Measurements from ENCODE around the gene REX1BD. TPM values are rescaled to one million over a fixed set of nuclear protein-coding genes. Genes with fewer than 3 reads are reported as not detected.
A peak's percentile ranks its signal among the peaks of the same experiment; 100 is the strongest.

REX1BD gene
- total RNA-seq, 1 experiment from 2014 or later: 97.1 TPM

DNA sequence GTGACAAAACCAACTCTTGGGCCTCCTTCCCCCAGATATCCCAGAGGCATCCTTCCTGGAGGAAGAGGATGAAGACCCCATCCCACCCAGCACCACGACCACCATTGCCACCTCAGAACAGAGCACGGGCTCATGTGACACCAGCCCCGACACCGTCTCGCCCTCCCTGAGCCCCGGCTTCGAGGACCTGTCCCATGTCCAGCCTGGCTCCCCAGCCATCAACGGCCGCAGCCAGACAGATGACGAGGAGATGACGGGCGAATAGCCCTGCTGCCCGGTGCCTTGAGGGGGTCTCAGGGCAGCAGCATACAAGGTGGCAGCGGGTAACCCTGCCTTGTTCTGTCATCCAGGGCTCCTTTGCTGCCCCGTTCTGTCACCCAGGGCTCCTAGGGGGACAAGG, 20.2 kb upstream of the REX1BD start (continued):
- no peak for TF ChIP-seq SRF (IDR thresholded peaks at IDR 0.05; ENCODE audit: low read depth)
- TF ChIP-seq CBX3 (IDR thresholded peaks at IDR 0.05; ENCODE audit: low read depth): no peak
- TF ChIP-seq POLR2A (IDR thresholded peaks at IDR 0.05; ENCODE audit: borderline replicate concordance, extremely low read depth, insufficient read depth, insufficient read length): no peak
- no peak for TF ChIP-seq ZFX (IDR thresholded peaks at IDR 0.05)

DNA sequence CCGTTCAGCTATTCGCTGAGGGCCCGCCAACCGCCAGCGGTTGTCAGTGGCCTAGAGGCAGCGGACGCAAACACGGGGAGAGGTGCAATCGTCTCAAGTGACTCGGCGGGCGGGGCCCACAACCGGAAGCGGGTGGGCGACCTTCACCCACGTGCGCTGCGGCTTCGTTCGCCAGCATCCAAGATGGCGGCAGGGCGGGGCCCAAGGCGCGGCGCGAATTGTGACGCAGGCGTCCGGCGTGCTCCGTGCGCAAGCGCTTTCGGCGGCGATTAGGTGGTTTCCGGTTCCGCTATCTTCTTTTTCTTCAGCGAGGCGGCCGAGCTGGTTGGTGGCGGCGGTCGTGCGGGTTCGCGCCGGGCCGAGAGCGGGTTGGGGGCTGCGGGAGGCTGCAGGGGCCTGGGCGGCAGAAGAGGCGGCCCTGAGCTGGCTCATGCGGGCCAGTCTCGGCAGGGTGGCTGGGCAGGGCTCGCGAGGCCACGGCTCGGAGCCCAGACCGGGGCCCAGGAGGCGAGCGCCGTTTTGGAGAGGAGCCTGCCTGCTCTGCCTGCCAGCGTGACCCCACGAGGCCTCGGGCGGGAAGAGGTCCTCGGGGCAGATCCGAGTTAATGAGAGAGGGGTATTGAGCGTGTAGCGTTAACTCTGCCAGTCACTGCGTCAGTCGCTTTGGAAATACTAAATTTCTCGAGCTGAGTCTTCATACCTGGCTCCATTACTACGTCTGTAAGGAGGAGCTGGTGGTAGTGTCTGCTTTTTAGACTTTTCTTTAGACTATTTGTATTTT, 16.8 kb upstream of the REX1BD start, which contains the start of gene UBA52:
Gene UBA52, plus strand, starts transcription at position 294 of the 781 bp plus-strand sequence. CDS start 1,444 bp downstream, outside the sequence.
- H3K36me3 ChIP-seq (ENCODE audit: control insufficient read depth in 1 of 2, insufficient read depth in 2 of 2, low read length in 2 of 2): peaks cover 36 to 65% of the 10 kb centered on the region in 2 experiments
- peaks cover 17% of the 10 kb centered on the region; the same call in 1 of the 2 replicates for H4K20me1 ChIP-seq (ENCODE audit: insufficient read depth)
- H3K9me2 ChIP-seq (ENCODE audit: insufficient read depth): no peaks in the 10 kb centered on the region
- no peak within 1 kb of the TSS for H2AFZ ChIP-seq (ENCODE audit: low read depth, low read length, poor library complexity, severe bottlenecking)
- peak within 1 kb of the TSS; percentile 100 for H3K4me3 ChIP-seq (replicated peaks in 1 of 2; ENCODE audit: low read depth in 1 of 2, low read length in 2 of 2)
- H3K27ac ChIP-seq (ENCODE audit: low read depth, low read length): peak within 1 kb of the TSS; percentile 94
- H3K4me2 ChIP-seq (ENCODE audit: low read length): peak within 1 kb of the TSS; percentile 99
- no TSS peak for BruUV-seq (replicated peaks)
- POLR2A ChIA-PET: interaction anchor here (0.9 to 2.7 kb wide), 6 partner anchors 9 to 50 kb away, joined by 3 to 23 read pairs (median 10); partner anchors contain the start of genes ELL, KXD1 and REX1BD
- CTCF ChIA-PET: interaction anchor here (1.1 to 2.1 kb wide), 6 partner anchors 16 to 102 kb away, joined by 3 to 14 read pairs (median 5); partner anchors contain the start of gene REX1BD
- peak within 1 kb of the TSS; percentile 99 for H3K9ac ChIP-seq (ENCODE audit: low read length)
- H3K27me3 ChIP-seq (ENCODE audit: insufficient read depth, low read length): no peaks in the 10 kb centered on the region
- H3K4me1 ChIP-seq (ENCODE audit: control insufficient read depth in 1 of 2, insufficient read depth in 2 of 2, low read length in 2 of 2): peaks cover 12 to 28% of the 10 kb centered on the region in 2 experiments
- DNase-seq (ENCODE audit: low read depth, low spot score): peak; percentile 96
- H3K79me2 ChIP-seq (ENCODE audit: insufficient read depth, low read length): peaks cover 39% of the 10 kb centered on the region
- intact Hi-C loops (cut with micrococcal nuclease): loop anchor here (2.0 to 5.0 kb wide), 2 partner anchors 51 to 104 kb away; no protein-coding TSS in a partner anchor
- no peaks in the 10 kb centered on the region for H3K9me3 ChIP-seq (ENCODE audit: control insufficient read depth in 1 of 2, insufficient read depth in 1 of 2, low read depth in 1 of 2, low read length in 2 of 2)
- peak; percentile 92 for ATAC-seq
- RAD21 ChIA-PET (ENCODE audit: low non-redundant PET in 1 of 2, low total read pairs in 2 of 2, uncharacterized antibody in 2 of 2, unreplicated experiment in 2 of 2): interaction anchor here (0.5 to 1.8 kb wide), 5 partner anchors 9 to 131 kb away, joined by 3 to 4 read pairs (median 3); partner anchors contain the start of gene REX1BD (in 1 of the 2)
- TF ChIP-seq CBX3 (IDR thresholded peaks at IDR 0.05; ENCODE audit: low read depth) (peak; percentile 81), CEBPB (IDR thresholded peaks at IDR 0.05; ENCODE audit: low read depth) (no peak; the same call in 1 of the 2 replicates), SP1 (IDR thresholded peaks at IDR 0.05; ENCODE audit: low read depth) (peak; percentile 94), FOSL1 (IDR thresholded peaks at IDR 0.05; ENCODE audit: low read depth) (no peak), ZFX (IDR thresholded peaks at IDR 0.05) (peak; percentile 86; the same call in 1 of the 2 replicates), EZH2phosphoT487 (IDR thresholded peaks at IDR 0.05; ENCODE audit: borderline replicate concordance) (no peak), YY1 (IDR thresholded peaks at IDR 0.05; ENCODE audit: extremely low read depth, insufficient replicate concordance, low read depth, low read length) (peak; percentile 99), ELF1 (IDR thresholded peaks at IDR 0.05; ENCODE audit: borderline replicate concordance, low read depth) (peak; percentile 96; the same call in 1 of the 2 replicates), SIN3A (IDR thresholded peaks at IDR 0.05; ENCODE audit: low read depth) (peak; percentile 97), POLR2AphosphoS5 (IDR thresholded peaks at IDR 0.05; ENCODE audit: low read depth, low read length) (peak; percentile 93)
- TF ChIP-seq, protein P1, sequence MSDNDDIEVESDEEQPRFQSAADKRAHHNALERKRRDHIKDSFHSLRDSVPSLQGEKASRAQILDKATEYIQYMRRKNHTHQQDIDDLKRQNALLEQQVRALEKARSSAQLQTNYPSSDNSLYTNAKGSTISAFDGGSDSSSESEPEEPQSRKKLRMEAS (IDR thresholded peaks at IDR 0.05): peak; percentile 100
- TF ChIP-seq, protein P2, sequence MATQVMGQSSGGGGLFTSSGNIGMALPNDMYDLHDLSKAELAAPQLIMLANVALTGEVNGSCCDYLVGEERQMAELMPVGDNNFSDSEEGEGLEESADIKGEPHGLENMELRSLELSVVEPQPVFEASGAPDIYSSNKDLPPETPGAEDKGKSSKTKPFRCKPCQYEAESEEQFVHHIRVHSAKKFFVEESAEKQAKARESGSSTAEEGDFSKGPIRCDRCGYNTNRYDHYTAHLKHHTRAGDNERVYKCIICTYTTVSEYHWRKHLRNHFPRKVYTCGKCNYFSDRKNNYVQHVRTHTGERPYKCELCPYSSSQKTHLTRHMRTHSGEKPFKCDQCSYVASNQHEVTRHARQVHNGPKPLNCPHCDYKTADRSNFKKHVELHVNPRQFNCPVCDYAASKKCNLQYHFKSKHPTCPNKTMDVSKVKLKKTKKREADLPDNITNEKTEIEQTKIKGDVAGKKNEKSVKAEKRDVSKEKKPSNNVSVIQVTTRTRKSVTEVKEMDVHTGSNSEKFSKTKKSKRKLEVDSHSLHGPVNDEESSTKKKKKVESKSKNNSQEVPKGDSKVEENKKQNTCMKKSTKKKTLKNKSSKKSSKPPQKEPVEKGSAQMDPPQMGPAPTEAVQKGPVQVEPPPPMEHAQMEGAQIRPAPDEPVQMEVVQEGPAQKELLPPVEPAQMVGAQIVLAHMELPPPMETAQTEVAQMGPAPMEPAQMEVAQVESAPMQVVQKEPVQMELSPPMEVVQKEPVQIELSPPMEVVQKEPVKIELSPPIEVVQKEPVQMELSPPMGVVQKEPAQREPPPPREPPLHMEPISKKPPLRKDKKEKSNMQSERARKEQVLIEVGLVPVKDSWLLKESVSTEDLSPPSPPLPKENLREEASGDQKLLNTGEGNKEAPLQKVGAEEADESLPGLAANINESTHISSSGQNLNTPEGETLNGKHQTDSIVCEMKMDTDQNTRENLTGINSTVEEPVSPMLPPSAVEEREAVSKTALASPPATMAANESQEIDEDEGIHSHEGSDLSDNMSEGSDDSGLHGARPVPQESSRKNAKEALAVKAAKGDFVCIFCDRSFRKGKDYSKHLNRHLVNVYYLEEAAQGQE (IDR thresholded peaks at IDR 0.05; ENCODE audit: low read depth): no peak
- TF ChIP-seq, protein P3, sequence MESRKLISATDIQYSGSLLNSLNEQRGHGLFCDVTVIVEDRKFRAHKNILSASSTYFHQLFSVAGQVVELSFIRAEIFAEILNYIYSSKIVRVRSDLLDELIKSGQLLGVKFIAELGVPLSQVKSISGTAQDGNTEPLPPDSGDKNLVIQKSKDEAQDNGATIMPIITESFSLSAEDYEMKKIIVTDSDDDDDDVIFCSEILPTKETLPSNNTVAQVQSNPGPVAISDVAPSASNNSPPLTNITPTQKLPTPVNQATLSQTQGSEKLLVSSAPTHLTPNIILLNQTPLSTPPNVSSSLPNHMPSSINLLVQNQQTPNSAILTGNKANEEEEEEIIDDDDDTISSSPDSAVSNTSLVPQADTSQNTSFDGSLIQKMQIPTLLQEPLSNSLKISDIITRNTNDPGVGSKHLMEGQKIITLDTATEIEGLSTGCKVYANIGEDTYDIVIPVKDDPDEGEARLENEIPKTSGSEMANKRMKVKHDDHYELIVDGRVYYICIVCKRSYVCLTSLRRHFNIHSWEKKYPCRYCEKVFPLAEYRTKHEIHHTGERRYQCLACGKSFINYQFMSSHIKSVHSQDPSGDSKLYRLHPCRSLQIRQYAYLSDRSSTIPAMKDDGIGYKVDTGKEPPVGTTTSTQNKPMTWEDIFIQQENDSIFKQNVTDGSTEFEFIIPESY (IDR thresholded peaks at IDR 0.05; ENCODE audit: extremely low read depth, insufficient replicate concordance, low read length): no peak

Measured in HCT116 (cell line).